Astrocyte of the cerebellum (primary cell): Measurements from ENCODE around the gene CD70.
"Not testable (repeated sequence)": the region's sequence is repeated elsewhere in the genome, so short reads cannot be mapped to it uniquely, and the experiment has no call there.

Source experiments
- DNase-seq: peaks from one replicate; pipeline ENCODE4 v3.0.0-alpha.2; 2011; ENCODE audit warnings: low read depth
- H3K4me3 ChIP-seq: 2 replicates; pipeline ENCODE4 v1.5.1; 2011; ENCODE audit warnings: mild to moderate bottlenecking, low read depth, low read length, moderate library complexity
- CTCF ChIP-seq: IDR thresholded peaks from 2 replicates; pipeline ENCODE4 v1.5.1; 2012; ENCODE audit warnings: low read length, low read depth, moderate library complexity, mild to moderate bottlenecking; ENCODE audit errors: missing control alignments
- in situ Hi-C: cut with HindIII; loops from 2 replicates; pipeline ENCODE4 v1.10.0; 2017; ENCODE audit warnings: low sequenced_read_pairs

CD70 gene

GRCh38 chr19:6551607-6552450 lies 39.1 kb downstream of the CD70 start:
- in situ Hi-C loops: no loop called here
- TF ChIP-seq CTCF: no peak
- DNase-seq: no peak
- H3K4me3 ChIP-seq: no peak overlapping the region

GRCh38 chr19:6551091-6551490 lies 39.9 kb downstream of the CD70 start:
- no peak for DNase-seq
- H3K4me3 ChIP-seq: no peak overlapping the region
- in situ Hi-C loops: no loop called here
- TF ChIP-seq CTCF: no peak

- DNase-seq, in situ Hi-C loops, H3K4me3 ChIP-seq: not testable (repeated sequence)
Measured at GRCh38 chr19:6550679-6551078, 40.3 kb downstream of the CD70 start.

- TF ChIP-seq CTCF: no peak
- no peak for DNase-seq
- H3K4me3 ChIP-seq: no peak overlapping the region
- in situ Hi-C loops: no loop called here
Measured at GRCh38 chr19:6543866-6544347, 47.0 kb downstream of the CD70 start.

- in situ Hi-C loops: no loop called here
- no peak for DNase-seq
- TF ChIP-seq CTCF: no peak
- H3K4me3 ChIP-seq: no peak overlapping the region
Measured at GRCh38 chr19:6540918-6541689, 49.8 kb downstream of the CD70 start.

- in situ Hi-C loops: no loop called here
- no peak for TF ChIP-seq CTCF
Measured at GRCh38 chr19:6539514-6539913, 51.4 kb downstream of the CD70 start.

More at GRCh38 chr19:6539514-6539913, 51.4 kb downstream of the CD70 start:
- DNase-seq: no peak
- H3K4me3 ChIP-seq: no peak overlapping the region
